IMR-90 (cell line): ENCODE results near the gene ANKRD31. TPM values are rescaled to one million over a fixed set of nuclear protein-coding genes. Genes with fewer than 3 reads are reported as not detected.

Experiments
- ATAC-seq: fragments of 200-7000 bp; cut with Tn5 transposase; 2 replicates; pipeline ENCODE4 v1.9.1; 2020; ENCODE audit warnings: low read depth, mild to moderate bottlenecking, moderate library complexity
- BruUV-seq: library from RNA; stranded (reverse); fragments of 400-500 nt; replicated peaks from 2 replicates; lab custom pipeline; 2021; lab: Mats Ljungman, UMichigan
- CTCF ChIA-PET: fragments of 300-600 bp; formaldehyde crosslinking; extraction: SDS; loops from one replicate; lab custom pipeline; 2021; ENCODE audit warnings: antibody characterized with exemption; lab: Yijun Ruan, JAX
- POLR2A ChIA-PET: fragments of 300-600 bp; sonication (Branson Sonifier 250); formaldehyde crosslinking; loops from one replicate; lab custom pipeline; 2022; ENCODE audit warnings: antibody characterized with exemption; ENCODE audit not compliant: unreplicated experiment; lab: Charles Lee
- DNase-seq: peaks from one replicate; pipeline ENCODE4 v3.0.0; 2013
- H2AFZ ChIP-seq: replicated peaks from 2 replicates; pipeline ENCODE3; 2013; ENCODE audit warnings: low read length, mild to moderate bottlenecking; ENCODE audit not compliant: poor library complexity
- H2AK5ac ChIP-seq: 2 replicates; pipeline ENCODE4 v1.6.1; 2013; ENCODE audit warnings: low read depth, low read length, inconsistent platforms
- H2AK9ac ChIP-seq: replicated peaks from 2 replicates; pipeline ENCODE3; 2013; ENCODE audit warnings: mild to moderate bottlenecking, low read depth, low read length, moderate library complexity; ENCODE audit not compliant: poor library complexity
- H2BK120ac ChIP-seq: 2 replicates; pipeline ENCODE4 v1.6.1; 2013; ENCODE audit warnings: low read depth, low read length, inconsistent platforms
- H2BK15ac ChIP-seq: 3 replicates; pipeline ENCODE4 v1.6.1; 2013; ENCODE audit warnings: low read depth, low read length, inconsistent platforms
- H2BK20ac ChIP-seq: 2 replicates; pipeline ENCODE4 v1.6.1; 2013; ENCODE audit warnings: low read depth, mild to moderate bottlenecking, inconsistent platforms, low read length, moderate library complexity
- H2BK5ac ChIP-seq: 2 replicates; pipeline ENCODE4 v1.6.1; 2013; ENCODE audit warnings: mild to moderate bottlenecking, low read depth, low read length, inconsistent platforms; ENCODE audit not compliant: poor library complexity, severe bottlenecking
- H3K14ac ChIP-seq: replicated peaks from 2 replicates; pipeline ENCODE4 v1.6.1; 2013; ENCODE audit warnings: low read depth, low read length, inconsistent platforms
- H3K18ac ChIP-seq: 2 replicates; pipeline ENCODE4 v1.6.1; 2013; ENCODE audit warnings: low read depth, low read length, control low read depth
- H3K23ac ChIP-seq: 2 replicates; pipeline ENCODE4 v1.6.1; 2013; ENCODE audit warnings: low read depth, low read length, inconsistent platforms
- H3K27ac ChIP-seq: 2 replicates; pipeline ENCODE4 v1.5.1; 2013; ENCODE audit warnings: mild to moderate bottlenecking, control low read depth, low read length; ENCODE audit not compliant: insufficient read depth
- H3K27me3 ChIP-seq: 2 replicates; pipeline ENCODE4 v1.6.1; 2013; ENCODE audit warnings: low read length; ENCODE audit not compliant: control insufficient read depth, insufficient read depth
- H3K36me3 ChIP-seq: 2 replicates; pipeline ENCODE4 v1.6.1; 2013; ENCODE audit warnings: low read length, mixed read lengths; ENCODE audit not compliant: control insufficient read depth, insufficient read depth
- H3K4ac ChIP-seq: 2 replicates; pipeline ENCODE4 v1.6.1; 2013; ENCODE audit warnings: low read depth, low read length, inconsistent platforms
- H3K4me1 ChIP-seq: 2 replicates; pipeline ENCODE4 v1.6.1; 2013; ENCODE audit warnings: low read length, mixed read lengths; ENCODE audit not compliant: control insufficient read depth, insufficient read depth
- H3K4me2 ChIP-seq: 2 replicates; pipeline ENCODE4 v1.6.1; 2013; ENCODE audit warnings: low read depth, mild to moderate bottlenecking, control low read depth, low read length, moderate library complexity
- H3K4me3 ChIP-seq: 2 replicates; pipeline ENCODE4 v1.5.1; 2013; ENCODE audit warnings: low read depth, mild to moderate bottlenecking, control low read depth, low read length, moderate library complexity; ENCODE audit not compliant: insufficient read depth
- H3K56ac ChIP-seq: 2 replicates; pipeline ENCODE4 v1.6.1; 2013; ENCODE audit warnings: low read length, inconsistent platforms; ENCODE audit not compliant: insufficient read depth; ENCODE audit errors: extremely low read depth
- H3K79me1 ChIP-seq, 2 experiments: 2 replicates each; pipeline ENCODE4 v1.6.1; 2013; ENCODE audit warnings: low read length in 2 of 2, inconsistent platforms in 1 of 2, low read depth in 1 of 2
- H3K9ac ChIP-seq: 2 replicates; pipeline ENCODE4 v1.6.1; 2013; ENCODE audit warnings: low read depth, low read length, control low read depth
- H3K9me1 ChIP-seq: 2 replicates; pipeline ENCODE4 v1.6.1; 2013; ENCODE audit warnings: low read length, inconsistent platforms; ENCODE audit not compliant: insufficient read depth
- H3K9me3 ChIP-seq: 2 replicates; pipeline ENCODE4 v1.6.1; 2013; ENCODE audit warnings: low read length; ENCODE audit not compliant: control insufficient read depth, insufficient read depth
- H4K20me1 ChIP-seq: 2 replicates; pipeline ENCODE4 v1.6.1; 2013; ENCODE audit warnings: low read length, inconsistent platforms; ENCODE audit not compliant: insufficient read depth
- H4K5ac ChIP-seq: 2 replicates; pipeline ENCODE4 v1.6.1; 2013; ENCODE audit warnings: mild to moderate bottlenecking, low read depth, low read length, control low read depth
- H4K8ac ChIP-seq, 2 experiments: 2 replicates each; pipeline ENCODE4 v1.6.1; 2013; ENCODE audit warnings: low read depth in 2 of 2, low read length in 2 of 2, control low read depth in 1 of 2, inconsistent platforms in 1 of 2
- H4K91ac ChIP-seq: 2 replicates; pipeline ENCODE4 v1.6.1; 2013; ENCODE audit warnings: low read depth, low read length, inconsistent platforms; ENCODE audit not compliant: insufficient read depth
- BHLHE40 ChIP-seq: fragments of 150-350 bp; IDR thresholded peaks from 2 replicates; pipeline ENCODE4 v1.6.1; 2016; ENCODE audit warnings: mild to moderate bottlenecking, low read depth, low read length
- CEBPB ChIP-seq: IDR thresholded peaks from 2 replicates; pipeline ENCODE4 v1.6.1; 2012; ENCODE audit warnings: low read depth, low read length, improper control_type of control experiment
- CHD1 ChIP-seq: IDR thresholded peaks from 2 replicates; pipeline ENCODE4 v1.6.1; 2012; ENCODE audit warnings: low read depth, low read length, improper control_type of control experiment
- ELK1 ChIP-seq: fragments of 150-350 bp; IDR thresholded peaks from 2 replicates; pipeline ENCODE4 v1.6.1; 2016; ENCODE audit warnings: low read depth, mild to moderate bottlenecking, low read length, moderate library complexity, borderline replicate concordance
- FOS ChIP-seq: fragments of 150-350 bp; IDR thresholded peaks from 2 replicates; pipeline ENCODE4 v1.6.1; 2016; ENCODE audit warnings: low read depth, low read length
- MAZ ChIP-seq: IDR thresholded peaks from 2 replicates; pipeline ENCODE4 v1.6.1; 2012; ENCODE audit warnings: low read depth, mild to moderate bottlenecking, low read length, improper control_type of control experiment, moderate library complexity, borderline replicate concordance
- MXI1 ChIP-seq: IDR thresholded peaks from 2 replicates; pipeline ENCODE4 v1.6.1; 2012; ENCODE audit warnings: low read depth, mild to moderate bottlenecking, low read length, moderate library complexity, borderline replicate concordance
- POLR2A ChIP-seq: IDR thresholded peaks from 2 replicates; pipeline ENCODE4 v1.6.1; 2012; ENCODE audit warnings: mild to moderate bottlenecking, low read depth, low read length
- RCOR1 ChIP-seq: IDR thresholded peaks from 2 replicates; pipeline ENCODE4 v1.6.1; 2012; ENCODE audit warnings: mild to moderate bottlenecking, low read length, improper control_type of control experiment; ENCODE audit not compliant: insufficient replicate concordance
- RFX5 ChIP-seq: IDR thresholded peaks from 2 replicates; pipeline ENCODE4 v1.8.0; 2012; ENCODE audit warnings: low read depth, mild to moderate bottlenecking, low read length, moderate library complexity
- SMC3 ChIP-seq: fragments of 150-350 bp; IDR thresholded peaks from 2 replicates; pipeline ENCODE4 v1.6.1; 2016; ENCODE audit warnings: low read depth, mild to moderate bottlenecking, antibody characterized with exemption, low read length, moderate library complexity
- WGBS, 2 experiments: methylation state at CpG; one replicate each; pipeline versions ENCODE4 v1.1.5 to v1.1.7; 2013; ENCODE audit warnings: missing lambda C conversion rate in 2 of 2; ENCODE audit not compliant: insufficient read length in 1 of 2; ENCODE audit errors: extremely low coverage in 2 of 2; 5-methylcytosine and 5-hydroxymethylcytosine counted together
- dilution Hi-C: fragments of 300-500 bp; cut with HindIII; formaldehyde crosslinking; loops from one replicate; pipeline ENCODE4 v1.14.3; 2018; ENCODE audit warnings: low sequenced_read_pairs; ENCODE audit not compliant: unreplicated experiment
- in situ Hi-C: fragments of 300-500 bp; cut with MboI; formaldehyde crosslinking; loops from 3 replicates; pipeline ENCODE4 v1.14.3; 2019; ENCODE audit warnings: low sequenced_read_pairs, inconsistent platforms, mixed read lengths
- intact Hi-C: fragments of 100-400 bp; cut with micrococcal nuclease; formaldehyde crosslinking; loops from 2 replicates; pipeline ENCODE4 v1.10.0; 2022
- polyA plus RNA-seq, 3 experiments: library from polyadenylated mRNA; depleted of rRNA; stranded (reverse); fragments of >200 nt; gene quantifications; 2 replicates each; pipeline ENCODE4 v1.2.3, GENCODE V29; 2012; ENCODE audit warnings: low replicate concordance in 1 of 3
- total RNA-seq: library from RNA; depleted of rRNA; stranded (reverse); fragments of >200 nt; gene quantifications from 2 replicates; pipeline ENCODE4 v1.2.3, GENCODE V29; 2012
- TF ChIP-seq, protein P1 (sequence below): conservative IDR thresholded peaks from 2 replicates; pipeline ENCODE4 v1.5.1; 2012; ENCODE audit warnings: mild to moderate bottlenecking, low read depth, low read length, improper control_type of control experiment
- TF ChIP-seq, protein P2 (sequence below): fragments of 150-350 bp; IDR thresholded peaks from 2 replicates; pipeline ENCODE4 v1.6.1; 2017; ENCODE audit warnings: mild to moderate bottlenecking, antibody characterized with exemption, low read length, low read depth

ANKRD31 gene
- total and polyA plus RNA-seq, 2 of the 4 experiments (the other 2 are of a cell fraction): under 0.01 to 0.02 TPM

- DNase-seq: no peak
Measured at GRCh38 chr5:75279321-75279720, 42.6 kb upstream of the ANKRD31 start.

More at GRCh38 chr5:75279321-75279720, 42.6 kb upstream of the ANKRD31 start:
- Histone ChIP-seq H3K4me3 (no peak overlapping the region), H4K8ac (no peak overlapping the region), H3K14ac (no peak overlapping the region), H2BK120ac (no peak overlapping the region), H3K27ac (no peak overlapping the region), H3K56ac (no peak overlapping the region), H2AFZ (no peak overlapping the region), H2AK9ac (no peak overlapping the region), H3K23ac (no peak overlapping the region), H3K36me3 (no peaks in the 10 kb centered on the region), H3K4ac (no peak overlapping the region), H3K9ac (no peak overlapping the region), H3K9me3 (no peaks in the 10 kb centered on the region), H3K4me1 (no peaks in the 10 kb centered on the region), H4K20me1 (no peaks in the 10 kb centered on the region), H3K27me3 (peaks cover 4% of the 10 kb centered on the region; the same call in 1 of the 2 replicates), H3K79me1 (no peaks in the 10 kb centered on the region), H3K9me1 (no peaks in the 10 kb centered on the region), H2BK20ac (no peak overlapping the region), H3K4me2 (no peak overlapping the region), H3K18ac (no peak overlapping the region), H2BK15ac (no peak overlapping the region), H2BK5ac (no peak overlapping the region), H4K91ac (no peak overlapping the region), H4K5ac (no peak overlapping the region), H2AK5ac (no peak overlapping the region)
- TF ChIP-seq CHD1 (no peak), SMC3 (no peak), RFX5 (no peak), RCOR1 (no peak), BHLHE40 (no peak), MAZ (no peak), POLR2A (no peak), CEBPB (no peak), ELK1 (no peak), FOS (no peak), MXI1 (no peak)
- TF ChIP-seq, protein P1, sequence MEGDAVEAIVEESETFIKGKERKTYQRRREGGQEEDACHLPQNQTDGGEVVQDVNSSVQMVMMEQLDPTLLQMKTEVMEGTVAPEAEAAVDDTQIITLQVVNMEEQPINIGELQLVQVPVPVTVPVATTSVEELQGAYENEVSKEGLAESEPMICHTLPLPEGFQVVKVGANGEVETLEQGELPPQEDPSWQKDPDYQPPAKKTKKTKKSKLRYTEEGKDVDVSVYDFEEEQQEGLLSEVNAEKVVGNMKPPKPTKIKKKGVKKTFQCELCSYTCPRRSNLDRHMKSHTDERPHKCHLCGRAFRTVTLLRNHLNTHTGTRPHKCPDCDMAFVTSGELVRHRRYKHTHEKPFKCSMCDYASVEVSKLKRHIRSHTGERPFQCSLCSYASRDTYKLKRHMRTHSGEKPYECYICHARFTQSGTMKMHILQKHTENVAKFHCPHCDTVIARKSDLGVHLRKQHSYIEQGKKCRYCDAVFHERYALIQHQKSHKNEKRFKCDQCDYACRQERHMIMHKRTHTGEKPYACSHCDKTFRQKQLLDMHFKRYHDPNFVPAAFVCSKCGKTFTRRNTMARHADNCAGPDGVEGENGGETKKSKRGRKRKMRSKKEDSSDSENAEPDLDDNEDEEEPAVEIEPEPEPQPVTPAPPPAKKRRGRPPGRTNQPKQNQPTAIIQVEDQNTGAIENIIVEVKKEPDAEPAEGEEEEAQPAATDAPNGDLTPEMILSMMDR: no peak
- TF ChIP-seq, protein P2, sequence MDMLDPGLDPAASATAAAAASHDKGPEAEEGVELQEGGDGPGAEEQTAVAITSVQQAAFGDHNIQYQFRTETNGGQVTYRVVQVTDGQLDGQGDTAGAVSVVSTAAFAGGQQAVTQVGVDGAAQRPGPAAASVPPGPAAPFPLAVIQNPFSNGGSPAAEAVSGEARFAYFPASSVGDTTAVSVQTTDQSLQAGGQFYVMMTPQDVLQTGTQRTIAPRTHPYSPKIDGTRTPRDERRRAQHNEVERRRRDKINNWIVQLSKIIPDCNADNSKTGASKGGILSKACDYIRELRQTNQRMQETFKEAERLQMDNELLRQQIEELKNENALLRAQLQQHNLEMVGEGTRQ: no peak
- intact Hi-C loops: no loop called here
- POLR2A ChIA-PET: interaction anchor here (0.6 kb wide), 1 partner anchor 22 kb away, joined by 3 read pairs; no protein-coding TSS in a partner anchor
- ATAC-seq: no peak
- dilution Hi-C loops: no loop called here
- in situ Hi-C loops: no loop called here
- CTCF ChIA-PET: interaction anchor here (0.6 kb wide), 1 partner anchor 509 kb away, joined by 4 read pairs; no protein-coding TSS in a partner anchor
- whole genome bisulfite sequencing, 2 experiments: no CpG with 5 or more reads among the region's 1 CpG
- no TSS peak for BruUV-seq
